ENCODE results near the gene PRKCB. TPM values are rescaled to one million over a fixed set of nuclear protein-coding genes. Genes with fewer than 3 reads are reported as not detected.

The PRKCB gene
- total RNA-seq, 1 experiment from 2014 or later, result 0.89 TPM

DNA sequence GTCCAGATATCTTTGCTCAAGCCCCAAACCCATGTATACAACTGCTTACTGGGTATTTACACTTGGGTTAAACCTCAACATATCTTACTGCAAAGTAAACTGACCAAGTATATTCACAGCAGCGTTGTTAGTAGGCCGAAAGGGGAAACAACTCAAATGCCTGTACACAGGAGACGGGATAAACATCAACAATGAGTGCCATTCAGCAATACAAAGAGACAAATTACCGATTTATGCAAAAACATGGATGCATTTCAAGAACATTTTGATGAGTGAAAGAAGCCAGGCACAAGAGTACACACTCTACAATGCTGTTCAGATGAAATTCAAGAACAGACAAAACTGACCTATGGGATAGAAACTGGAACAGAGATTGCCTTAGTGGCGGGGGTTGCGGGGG is 284.0 kb downstream of the PRKCB start:
- Histone ChIP-seq H3K27ac (ENCODE audit: low read depth, low read length) (no peak overlapping the region), H3K9me2 (ENCODE audit: insufficient read depth) (no peaks in the 10 kb centered on the region), H4K20me1 (ENCODE audit: insufficient read depth) (no peaks in the 10 kb centered on the region), H3K4me3 (replicated peaks in 1 of 2; ENCODE audit: low read depth in 1 of 2, low read length in 2 of 2) (no peak overlapping the region), H3K9ac (ENCODE audit: low read length) (no peak overlapping the region), H3K79me2 (ENCODE audit: insufficient read depth, low read length) (no peaks in the 10 kb centered on the region), H3K27me3 (ENCODE audit: insufficient read depth, low read length) (peaks cover 45% of the 10 kb centered on the region), H3K36me3 (ENCODE audit: control insufficient read depth in 1 of 2, insufficient read depth in 2 of 2, low read length in 2 of 2) (no peaks in the 10 kb centered on the region), H2AFZ (ENCODE audit: low read depth, low read length, poor library complexity, severe bottlenecking) (no peak overlapping the region), H3K4me2 (ENCODE audit: low read length) (no peak overlapping the region), H3K4me1 (ENCODE audit: control insufficient read depth in 1 of 2, insufficient read depth in 2 of 2, low read length in 2 of 2) (no peaks in the 10 kb centered on the region), H3K9me3 (ENCODE audit: control insufficient read depth in 1 of 2, insufficient read depth in 1 of 2, low read depth in 1 of 2, low read length in 2 of 2) (no peaks in the 10 kb centered on the region)
- CTCF ChIA-PET, result no interaction called here
- DNase-seq (ENCODE audit: low read depth, low spot score) (no peak), ATAC-seq (no peak)
- RAD21 ChIA-PET (ENCODE audit: low non-redundant PET in 1 of 2, low total read pairs in 2 of 2, uncharacterized antibody in 2 of 2, unreplicated experiment in 2 of 2), result no interaction called here
- no TSS peak for BruUV-seq (replicated peaks)
- POLR2A ChIA-PET, result no interaction called here
- intact Hi-C loops (cut with micrococcal nuclease), result no loop called here
- TF ChIP-seq, protein P1, sequence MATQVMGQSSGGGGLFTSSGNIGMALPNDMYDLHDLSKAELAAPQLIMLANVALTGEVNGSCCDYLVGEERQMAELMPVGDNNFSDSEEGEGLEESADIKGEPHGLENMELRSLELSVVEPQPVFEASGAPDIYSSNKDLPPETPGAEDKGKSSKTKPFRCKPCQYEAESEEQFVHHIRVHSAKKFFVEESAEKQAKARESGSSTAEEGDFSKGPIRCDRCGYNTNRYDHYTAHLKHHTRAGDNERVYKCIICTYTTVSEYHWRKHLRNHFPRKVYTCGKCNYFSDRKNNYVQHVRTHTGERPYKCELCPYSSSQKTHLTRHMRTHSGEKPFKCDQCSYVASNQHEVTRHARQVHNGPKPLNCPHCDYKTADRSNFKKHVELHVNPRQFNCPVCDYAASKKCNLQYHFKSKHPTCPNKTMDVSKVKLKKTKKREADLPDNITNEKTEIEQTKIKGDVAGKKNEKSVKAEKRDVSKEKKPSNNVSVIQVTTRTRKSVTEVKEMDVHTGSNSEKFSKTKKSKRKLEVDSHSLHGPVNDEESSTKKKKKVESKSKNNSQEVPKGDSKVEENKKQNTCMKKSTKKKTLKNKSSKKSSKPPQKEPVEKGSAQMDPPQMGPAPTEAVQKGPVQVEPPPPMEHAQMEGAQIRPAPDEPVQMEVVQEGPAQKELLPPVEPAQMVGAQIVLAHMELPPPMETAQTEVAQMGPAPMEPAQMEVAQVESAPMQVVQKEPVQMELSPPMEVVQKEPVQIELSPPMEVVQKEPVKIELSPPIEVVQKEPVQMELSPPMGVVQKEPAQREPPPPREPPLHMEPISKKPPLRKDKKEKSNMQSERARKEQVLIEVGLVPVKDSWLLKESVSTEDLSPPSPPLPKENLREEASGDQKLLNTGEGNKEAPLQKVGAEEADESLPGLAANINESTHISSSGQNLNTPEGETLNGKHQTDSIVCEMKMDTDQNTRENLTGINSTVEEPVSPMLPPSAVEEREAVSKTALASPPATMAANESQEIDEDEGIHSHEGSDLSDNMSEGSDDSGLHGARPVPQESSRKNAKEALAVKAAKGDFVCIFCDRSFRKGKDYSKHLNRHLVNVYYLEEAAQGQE (IDR thresholded peaks at IDR 0.05; ENCODE audit: low read depth), result no peak
- TF ChIP-seq FOSL1 (IDR thresholded peaks at IDR 0.05; ENCODE audit: low read depth) (no peak), ELF1 (IDR thresholded peaks at IDR 0.05; ENCODE audit: borderline replicate concordance, low read depth) (no peak), CEBPB (IDR thresholded peaks at IDR 0.05; ENCODE audit: low read depth) (no peak), SP1 (IDR thresholded peaks at IDR 0.05; ENCODE audit: low read depth) (no peak), CBX3 (IDR thresholded peaks at IDR 0.05; ENCODE audit: low read depth) (no peak), ZNF274 (IDR thresholded peaks at IDR 0.05; ENCODE audit: low read depth, low read length) (no peak), CTCF (IDR thresholded peaks at IDR 0.05 in 2 of 3, conservative IDR thresholded peaks at IDR 0.05 in 1 of 3; ENCODE audit: borderline replicate concordance in 1 of 3, insufficient read depth in 1 of 3, low read depth in 2 of 3, low read length in 2 of 3) (no peak), MAX (IDR thresholded peaks at IDR 0.05) (no peak), TCF7L2 (IDR thresholded peaks at IDR 0.05; ENCODE audit: borderline replicate concordance, extremely low read depth, insufficient read depth, insufficient read length) (no peak), SRF (IDR thresholded peaks at IDR 0.05; ENCODE audit: low read depth) (no peak), EZH2 (IDR thresholded peaks at IDR 0.05) (no peak), EGR1 (IDR thresholded peaks at IDR 0.05; ENCODE audit: low read depth) (no peak), ZFX (IDR thresholded peaks at IDR 0.05) (no peak), POLR2A (IDR thresholded peaks at IDR 0.05; ENCODE audit: borderline replicate concordance, extremely low read depth, insufficient read depth, insufficient read length) (no peak), YY1 (IDR thresholded peaks at IDR 0.05; ENCODE audit: extremely low read depth, insufficient replicate concordance, low read depth, low read length) (no peak)
- TF ChIP-seq, protein P2, sequence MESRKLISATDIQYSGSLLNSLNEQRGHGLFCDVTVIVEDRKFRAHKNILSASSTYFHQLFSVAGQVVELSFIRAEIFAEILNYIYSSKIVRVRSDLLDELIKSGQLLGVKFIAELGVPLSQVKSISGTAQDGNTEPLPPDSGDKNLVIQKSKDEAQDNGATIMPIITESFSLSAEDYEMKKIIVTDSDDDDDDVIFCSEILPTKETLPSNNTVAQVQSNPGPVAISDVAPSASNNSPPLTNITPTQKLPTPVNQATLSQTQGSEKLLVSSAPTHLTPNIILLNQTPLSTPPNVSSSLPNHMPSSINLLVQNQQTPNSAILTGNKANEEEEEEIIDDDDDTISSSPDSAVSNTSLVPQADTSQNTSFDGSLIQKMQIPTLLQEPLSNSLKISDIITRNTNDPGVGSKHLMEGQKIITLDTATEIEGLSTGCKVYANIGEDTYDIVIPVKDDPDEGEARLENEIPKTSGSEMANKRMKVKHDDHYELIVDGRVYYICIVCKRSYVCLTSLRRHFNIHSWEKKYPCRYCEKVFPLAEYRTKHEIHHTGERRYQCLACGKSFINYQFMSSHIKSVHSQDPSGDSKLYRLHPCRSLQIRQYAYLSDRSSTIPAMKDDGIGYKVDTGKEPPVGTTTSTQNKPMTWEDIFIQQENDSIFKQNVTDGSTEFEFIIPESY (IDR thresholded peaks at IDR 0.05; ENCODE audit: extremely low read depth, insufficient replicate concordance, low read length), result no peak

Data from HCT116 (cell line).